HG03342 (cell line): ENCODE data around the gene UNG.

Experiments used
- ATAC-seq: cut with Tn5 transposase; IDR thresholded peaks from one replicate; pipeline ENCODE4 v1.9.1; 2021; ENCODE audit warnings: mild to moderate bottlenecking, moderate library complexity; ENCODE audit not compliant: unreplicated experiment

Gene UNG

GRCh38 chr12:109153821-109154441, 56.5 kb downstream of the UNG start:
- no peak for ATAC-seq

- ATAC-seq = peak; percentile 83
Observed at GRCh38 chr12:109154451-109155438, 57.3 kb downstream of the UNG start.

GRCh38 chr12:109156036-109156435, 58.6 kb downstream of the UNG start:
- no peak for ATAC-seq

- no peak for ATAC-seq
Observed at GRCh38 chr12:109156586-109156985, 59.2 kb downstream of the UNG start.

- ATAC-seq = no peak
Observed at GRCh38 chr12:109157986-109158385, 60.6 kb downstream of the UNG start.

- no peak for ATAC-seq
Observed at GRCh38 chr12:109160433-109160832, 63.0 kb downstream of the UNG start.
